Activated CD4-positive, CD25-positive, alpha-beta regulatory T cell treated with anti-CD3 and anti-CD28 coated beads, Interleukin-2, amount 50 U/mL, for 24 hours (primary cell): ENCODE measurements around the gene CTBS.
"Not testable (repeated sequence)": the region's sequence is repeated elsewhere in the genome, so short reads cannot be mapped to it uniquely, and the experiment has no call there.

Experiments
- ATAC-seq, 2 donors: fragments of 150-1000 bp; cut with Tn5 transposase; one replicate each; pipeline ENCODE4 v1.10.0; 2021; ENCODE audit warnings: mild to moderate bottlenecking in 1 of 2, moderate library complexity in 1 of 2

Gene CTBS

DNA sequence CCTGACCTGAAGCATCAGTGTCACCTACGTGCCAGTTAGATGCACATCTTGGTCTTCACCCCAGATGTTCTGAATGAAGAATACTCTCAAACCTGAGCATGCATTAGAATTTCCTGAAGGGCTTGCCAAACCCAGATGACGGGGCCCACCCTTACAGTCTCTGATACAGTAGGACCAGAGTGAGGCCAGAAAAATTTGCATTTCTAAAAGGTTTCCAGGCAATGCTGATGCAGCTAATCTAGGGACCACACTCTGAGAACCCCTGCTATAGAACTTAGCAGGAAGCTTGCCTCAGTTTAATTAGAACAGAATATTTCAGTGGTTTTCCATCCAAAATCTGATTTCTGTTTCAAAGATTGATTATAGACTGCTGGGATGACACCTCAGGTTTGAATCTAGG lies 9.9 kb upstream of the CTBS start:
- no peak for ATAC-seq

DNA sequence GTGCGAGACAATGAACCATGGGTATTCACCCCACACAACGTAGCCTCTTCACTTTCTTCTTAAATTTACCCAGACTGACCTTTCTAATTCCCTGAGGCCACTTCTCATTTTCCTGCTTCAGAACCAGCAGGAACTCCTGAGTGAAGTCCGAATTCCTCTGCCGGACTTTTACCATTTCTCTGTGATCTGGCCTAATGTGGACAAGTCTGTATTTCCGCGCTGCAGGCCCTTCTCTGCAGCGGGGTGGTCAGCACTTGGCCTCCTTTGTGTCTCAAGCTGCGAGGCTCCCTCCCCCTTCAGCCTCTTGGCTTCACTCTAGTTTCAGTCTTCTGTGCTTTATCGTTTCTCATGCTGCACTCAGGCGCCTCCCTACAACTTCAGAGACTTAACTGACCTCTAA lies 9.4 kb upstream of the CTBS start:
- no peak for ATAC-seq

DNA sequence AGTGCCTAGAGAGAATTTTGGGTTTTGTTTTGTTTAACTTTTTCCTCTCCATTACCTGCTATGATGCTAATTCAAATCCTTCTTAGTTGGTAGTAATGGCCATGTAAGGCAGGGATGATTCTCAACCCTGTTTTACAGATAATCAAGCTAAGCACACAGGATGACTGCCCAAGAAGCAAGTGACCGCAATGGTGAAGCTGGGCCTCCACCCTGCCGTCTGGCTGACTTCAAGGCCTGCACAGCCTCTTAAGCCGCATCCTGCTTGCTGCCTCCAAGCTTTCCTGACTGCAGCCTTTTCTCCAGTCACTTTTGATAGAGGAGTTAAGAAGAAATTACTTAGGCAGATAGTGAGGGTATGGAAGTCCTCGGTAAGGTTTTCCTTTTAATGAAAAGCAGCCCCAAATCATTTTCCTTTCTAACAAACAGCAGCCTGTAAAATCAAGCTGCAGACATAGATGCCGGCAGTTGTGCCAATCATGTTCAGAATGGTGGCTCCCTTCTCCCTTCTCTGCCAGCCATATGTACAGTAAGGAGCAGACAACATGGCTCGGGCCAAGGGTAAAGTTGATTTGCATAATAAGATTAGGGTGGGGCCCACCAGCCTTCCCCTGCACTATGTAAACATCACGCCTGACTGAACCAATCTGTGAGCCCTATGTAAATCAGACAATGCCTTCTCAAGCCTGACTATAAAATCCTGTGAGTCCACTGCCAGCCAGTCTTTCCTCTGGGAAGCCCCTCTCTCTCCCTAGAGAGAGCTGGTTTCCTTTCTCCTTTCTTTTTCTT lies 8.8 kb upstream of the CTBS start:
- no peak for ATAC-seq

GRCh38 chr1:84581648-84582047 lies 7.4 kb upstream of the CTBS start:
- ATAC-seq, result no peak

DNA sequence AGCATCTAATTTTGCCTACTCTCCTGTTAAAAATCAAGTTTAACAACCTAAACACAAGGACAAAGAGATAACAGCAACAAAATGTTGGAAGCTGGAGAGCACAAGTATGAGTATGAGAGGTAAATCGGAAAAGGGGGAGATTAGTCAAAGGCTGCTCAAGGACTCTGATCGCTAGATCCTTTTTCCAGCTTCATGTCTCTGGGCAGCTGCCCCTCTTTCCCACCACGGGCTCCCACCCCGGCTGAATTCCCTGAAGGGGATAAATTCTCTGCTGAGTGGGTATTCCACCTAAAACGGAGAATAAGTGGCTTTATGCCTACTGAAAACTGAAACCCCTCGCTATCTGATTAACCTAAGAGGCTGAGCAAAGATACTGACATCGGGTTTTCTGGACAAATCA lies 696 bp upstream of the CTBS start:
- no peak for ATAC-seq

DNA sequence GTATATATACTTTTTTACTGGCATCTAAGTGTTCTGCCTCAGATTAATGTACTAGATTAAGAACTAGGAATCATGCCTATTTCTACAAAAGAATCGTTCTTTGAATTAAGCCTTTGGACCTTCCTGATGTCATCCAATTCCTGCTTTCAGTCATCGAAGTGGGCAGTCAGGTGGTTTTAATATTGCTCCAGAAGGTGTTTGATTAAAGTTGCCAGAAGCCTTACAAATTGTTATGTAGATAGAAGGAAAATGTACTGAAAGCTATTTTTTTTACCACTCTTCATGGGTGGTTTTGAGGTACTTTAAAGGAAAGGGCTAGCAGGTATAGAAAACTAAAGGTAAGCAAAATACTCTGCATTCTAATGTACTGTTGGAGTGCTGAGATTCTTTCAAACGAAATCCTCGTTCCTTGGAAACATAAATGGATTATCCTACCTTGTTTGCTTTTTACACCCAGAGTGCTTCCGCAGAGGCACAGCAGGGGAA lies 716 bp downstream of the CTBS start:
- no peak for ATAC-seq

DNA sequence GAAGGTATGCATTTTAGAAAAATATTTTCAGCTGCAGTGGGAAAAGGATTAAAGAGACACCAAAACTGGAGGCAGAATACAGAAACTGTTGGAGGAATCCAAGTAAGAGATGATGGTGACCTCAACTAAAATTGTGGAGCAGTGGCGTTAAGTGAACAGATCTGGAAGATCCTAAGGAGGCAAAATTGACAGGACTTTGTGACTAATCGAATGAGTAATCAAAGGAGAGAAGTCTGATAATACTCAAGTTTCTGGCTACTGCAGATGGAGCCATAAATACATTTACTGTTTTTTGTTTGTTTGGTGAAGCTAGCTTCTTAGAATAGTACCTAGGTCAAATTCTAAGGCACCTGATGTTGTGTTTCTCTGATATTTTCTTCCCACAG lies 3.1 kb downstream of the CTBS start:
- ATAC-seq, result no peak

GRCh38 chr1:84570436-84571149 lies 3.6 kb downstream of the CTBS start:
- no peak for ATAC-seq

DNA sequence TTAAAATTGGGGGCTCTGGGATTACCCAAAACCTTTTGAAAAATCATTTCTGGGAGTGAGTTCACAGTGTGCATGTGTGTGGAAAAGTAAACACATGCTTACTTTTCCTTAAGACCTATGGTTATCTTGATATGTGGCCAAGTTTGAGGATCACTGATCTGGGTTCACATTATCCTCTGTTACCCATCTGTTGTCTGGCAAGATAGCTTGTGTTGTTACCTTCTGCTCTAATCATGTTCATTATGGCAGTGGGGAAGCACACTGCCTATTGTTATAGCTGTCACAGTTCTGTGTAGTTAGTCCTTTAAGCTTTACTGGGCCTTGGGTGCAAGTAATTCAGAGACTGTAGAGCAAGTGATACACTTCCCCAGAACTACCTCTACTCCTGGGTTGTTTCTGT lies 5.0 kb downstream of the CTBS start:
- ATAC-seq, result no peak

DNA sequence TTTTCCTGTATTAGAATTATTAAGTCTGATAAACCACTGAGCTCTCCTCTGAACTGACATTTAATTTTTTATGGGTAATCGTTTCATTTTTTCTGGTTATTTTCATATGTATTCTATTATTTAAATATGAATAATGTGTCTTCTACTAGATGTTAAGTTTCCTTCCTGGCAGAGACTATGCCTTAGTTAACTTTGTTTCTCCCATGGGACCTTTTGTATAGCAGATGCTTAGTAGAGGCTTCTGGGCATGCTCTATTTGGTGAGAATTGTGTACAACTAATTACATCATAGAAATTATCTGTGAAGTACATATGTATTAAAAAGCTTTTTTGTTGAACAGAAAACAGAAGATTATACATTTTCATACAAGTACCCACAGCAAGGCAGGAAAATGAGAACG lies 23.4 kb downstream of the CTBS start:
- no peak for ATAC-seq

DNA sequence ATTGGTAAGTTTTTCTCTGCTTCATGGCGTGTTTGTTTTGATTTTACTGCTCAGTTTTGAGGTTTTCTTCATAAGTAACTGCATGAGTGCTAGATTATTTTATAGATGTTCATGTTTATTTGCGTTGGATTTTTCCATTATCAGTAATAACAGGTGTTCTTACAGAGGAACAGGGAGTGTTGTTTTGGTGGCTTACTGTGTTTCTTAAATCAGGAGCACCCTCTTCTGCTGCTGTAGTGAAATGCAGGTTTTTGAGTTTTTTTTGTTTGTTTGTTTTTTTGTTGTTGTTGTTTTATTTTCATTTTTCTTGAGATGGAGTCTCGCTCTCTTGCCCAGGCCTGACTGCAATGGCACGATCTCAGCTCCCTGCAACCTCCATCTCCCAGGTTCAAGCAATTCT lies 32.6 kb downstream of the CTBS start:
- no peak for ATAC-seq

DNA sequence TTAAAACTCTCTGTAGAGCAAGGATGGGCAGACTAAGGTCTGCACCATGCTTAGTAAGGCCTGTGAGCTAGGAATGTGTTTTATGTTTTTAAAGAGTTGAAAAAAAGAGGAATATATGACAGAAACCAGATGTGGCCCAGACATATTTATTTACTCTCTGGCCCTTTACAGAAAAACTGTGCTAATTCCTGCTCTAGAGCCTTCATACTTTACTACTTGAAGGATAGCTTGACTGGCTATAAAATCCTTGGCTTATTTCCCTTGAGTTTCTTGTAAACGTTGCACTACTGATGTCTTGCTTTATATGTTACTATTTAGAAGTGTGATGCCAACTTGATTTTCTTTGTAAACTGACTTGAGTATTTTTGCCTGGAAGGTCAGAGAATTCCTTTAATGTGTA lies 33.5 kb downstream of the CTBS start:
- no peak for ATAC-seq

DNA sequence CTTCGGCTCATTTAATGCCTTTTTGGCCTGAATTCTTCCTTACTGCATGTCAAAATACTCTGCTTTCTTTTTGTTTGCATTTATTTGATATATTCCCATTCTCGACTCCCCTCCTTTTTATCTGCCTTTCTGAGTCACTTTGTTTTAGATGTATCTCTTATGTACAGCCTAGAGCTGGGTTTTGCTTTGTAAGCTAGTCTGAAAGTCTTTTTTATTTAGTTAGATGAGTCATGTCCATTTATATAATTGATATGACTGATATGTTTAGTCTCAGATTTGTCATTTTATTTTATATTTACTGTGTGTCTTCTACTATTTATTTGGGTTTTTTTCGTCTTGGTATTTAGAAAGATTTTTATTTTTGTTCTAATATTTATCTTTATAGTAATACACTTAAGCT lies 34.3 kb downstream of the CTBS start:
- peak in 1 of 2 donors; percentile 33 for ATAC-seq

DNA sequence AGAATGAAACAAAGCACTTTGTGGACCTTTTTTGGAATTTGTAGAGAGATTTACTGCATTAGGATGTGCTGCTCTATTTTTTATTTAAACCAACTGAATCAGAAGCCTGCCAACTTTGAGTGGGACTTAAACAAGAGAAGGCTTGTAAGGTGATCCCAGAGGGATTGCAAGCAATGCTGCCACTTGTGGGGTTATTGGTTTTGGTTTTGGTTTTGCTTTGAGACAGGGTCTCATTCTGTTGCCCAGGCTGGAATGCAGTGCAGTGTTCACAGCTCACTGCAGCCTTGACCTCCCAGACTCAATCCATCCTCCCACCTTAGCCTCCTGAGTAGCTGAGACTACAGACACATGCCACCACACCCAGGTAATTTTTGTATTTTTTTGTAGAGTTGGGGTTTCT lies 35.6 kb downstream of the CTBS start:
- ATAC-seq, result no peak

DNA sequence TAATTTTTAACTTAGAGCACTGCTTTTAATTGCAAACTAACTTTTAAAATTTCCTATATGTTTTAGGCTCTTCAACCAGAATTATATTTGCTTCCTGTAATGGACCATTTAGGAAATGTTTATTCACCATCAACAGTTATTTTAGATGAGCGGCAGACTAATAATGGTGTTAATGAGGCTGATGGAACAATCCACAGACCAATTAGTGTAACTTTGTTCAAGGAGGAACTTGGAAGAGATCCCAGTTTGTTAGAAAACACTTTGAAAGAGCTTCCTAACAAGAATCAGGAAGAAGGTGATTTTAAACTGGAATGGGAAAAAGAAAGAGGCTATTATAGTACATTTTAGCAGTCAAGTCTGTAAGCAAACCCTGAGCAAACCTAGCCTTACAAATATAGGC lies 48.5 kb downstream of the CTBS start:
- ATAC-seq, result no peak

DNA sequence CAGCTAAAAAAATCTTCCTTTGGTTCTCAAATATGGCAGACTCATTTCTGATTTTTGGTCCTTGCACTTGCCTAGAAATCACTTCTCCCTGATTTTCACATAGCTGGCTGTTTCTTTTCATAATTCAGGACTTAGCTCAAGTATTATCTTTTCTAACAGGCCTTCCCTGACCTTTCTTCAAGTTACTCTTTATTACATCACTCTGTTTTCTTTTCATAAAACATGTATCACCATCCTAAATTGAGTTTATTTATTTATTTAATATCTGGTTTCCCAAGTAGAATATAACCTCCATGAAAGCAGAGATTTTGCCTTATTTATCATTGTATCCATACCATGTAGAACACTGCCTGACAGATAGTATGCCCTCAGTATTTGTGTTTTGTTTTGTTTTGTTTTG lies 49.6 kb downstream of the CTBS start:
- ATAC-seq, result no peak

DNA sequence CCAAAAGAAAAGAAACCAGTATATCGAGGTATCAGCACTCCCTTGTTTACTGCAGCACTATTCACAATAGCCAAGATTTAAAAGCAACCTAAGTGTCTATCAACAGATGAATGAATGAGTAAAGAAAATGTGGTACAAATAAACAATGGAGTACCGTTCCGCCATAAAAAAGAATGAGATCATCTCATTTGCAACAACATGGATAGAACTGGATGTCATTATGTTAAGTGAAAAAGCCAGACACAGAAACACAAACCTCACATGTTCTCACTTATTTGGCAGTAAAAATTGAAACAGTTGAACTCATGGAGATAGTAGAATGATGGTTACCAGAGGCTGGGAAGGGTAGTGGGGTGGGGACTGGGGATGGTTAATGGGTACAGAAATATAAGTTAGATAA lies 63.6 kb downstream of the CTBS start:
- ATAC-seq, result no peak

GRCh38 chr1:84510165-84510564 lies 64.1 kb downstream of the CTBS start:
- ATAC-seq, result no peak

DNA sequence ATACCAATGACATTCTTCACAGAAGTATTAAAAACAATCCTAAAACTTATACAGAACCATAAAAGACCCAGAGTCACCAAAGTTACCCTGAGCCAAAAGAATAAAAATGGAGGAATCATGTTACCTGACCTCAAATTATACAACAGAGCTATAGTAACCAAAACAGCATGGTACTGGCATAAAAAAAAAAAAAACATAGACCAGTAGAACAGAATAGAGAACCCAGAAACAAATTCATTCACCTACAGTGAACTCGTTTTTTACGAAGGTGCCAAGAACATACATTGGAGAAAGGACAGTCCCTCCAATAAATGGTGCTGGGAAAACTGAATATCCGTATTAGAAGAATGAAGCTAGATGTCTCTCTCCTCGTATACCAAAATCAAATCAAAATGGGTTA lies 65.2 kb downstream of the CTBS start:
- ATAC-seq, result no peak

- no peak for ATAC-seq
Observed at GRCh38 chr1:84508510-84508909, 65.7 kb downstream of the CTBS start.

GRCh38 chr1:84507887-84508286 lies 66.4 kb downstream of the CTBS start:
- ATAC-seq, result not testable (repeated sequence)

- ATAC-seq, result no peak
Observed at GRCh38 chr1:84506729-84507453, 67.3 kb downstream of the CTBS start.

DNA sequence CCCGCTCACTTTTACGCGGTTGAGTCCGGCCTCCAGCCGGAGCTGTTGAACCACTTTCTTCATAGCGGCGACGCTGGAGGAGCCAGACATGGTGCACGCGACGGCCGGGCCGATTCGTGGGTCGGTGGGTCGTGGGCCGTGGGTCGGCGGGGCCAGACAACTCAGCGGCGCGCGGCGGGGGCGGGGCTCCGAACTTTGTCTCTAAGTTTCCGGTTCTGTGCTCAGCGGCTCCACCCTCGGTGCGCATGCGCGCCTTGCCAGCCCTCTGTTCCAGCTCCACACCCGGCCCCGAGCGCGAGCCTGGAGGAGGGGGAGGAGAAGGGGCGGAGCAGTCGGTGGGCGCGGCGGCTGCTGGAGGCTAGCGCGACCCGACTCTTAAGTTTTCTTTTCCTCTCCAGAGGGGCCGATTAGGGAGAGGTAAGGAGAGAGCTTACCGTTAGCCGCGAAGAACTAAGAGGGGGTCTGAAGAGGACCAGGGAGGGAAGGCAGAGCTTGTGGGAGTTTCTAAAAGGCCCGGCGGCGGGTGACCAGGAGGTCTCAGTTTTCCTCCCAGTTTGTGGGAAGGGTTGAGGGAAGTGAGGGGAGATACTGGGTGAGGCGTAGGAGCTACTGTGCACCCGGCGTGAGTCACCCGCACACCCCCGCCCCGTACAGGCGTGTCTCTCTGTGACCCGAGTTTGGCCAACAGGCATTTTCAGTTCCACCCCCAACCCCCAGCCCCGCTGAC lies 68.1 kb downstream of the CTBS start, which contains the start of the genes GNG5 and SPATA1:
Gene GNG5 (minus strand): TSS at position 580 of the 727 bp plus-strand sequence. CDS start 490 bp downstream, at position 90.
Gene SPATA1 (plus strand): TSS at position 385 of the 727 bp plus-strand sequence. CDS start 9,974 bp downstream, outside the sequence.
- ATAC-seq, result peak; percentile 88 to 90
